GM19351 (cell line): ENCODE results near the gene TPM2.

Source experiments
- ATAC-seq: cut with Tn5 transposase; IDR thresholded peaks from one replicate; pipeline ENCODE4 v1.9.1; 2021; ENCODE audit warnings: mild to moderate bottlenecking, moderate library complexity; ENCODE audit not compliant: unreplicated experiment

TPM2 gene

DNA sequence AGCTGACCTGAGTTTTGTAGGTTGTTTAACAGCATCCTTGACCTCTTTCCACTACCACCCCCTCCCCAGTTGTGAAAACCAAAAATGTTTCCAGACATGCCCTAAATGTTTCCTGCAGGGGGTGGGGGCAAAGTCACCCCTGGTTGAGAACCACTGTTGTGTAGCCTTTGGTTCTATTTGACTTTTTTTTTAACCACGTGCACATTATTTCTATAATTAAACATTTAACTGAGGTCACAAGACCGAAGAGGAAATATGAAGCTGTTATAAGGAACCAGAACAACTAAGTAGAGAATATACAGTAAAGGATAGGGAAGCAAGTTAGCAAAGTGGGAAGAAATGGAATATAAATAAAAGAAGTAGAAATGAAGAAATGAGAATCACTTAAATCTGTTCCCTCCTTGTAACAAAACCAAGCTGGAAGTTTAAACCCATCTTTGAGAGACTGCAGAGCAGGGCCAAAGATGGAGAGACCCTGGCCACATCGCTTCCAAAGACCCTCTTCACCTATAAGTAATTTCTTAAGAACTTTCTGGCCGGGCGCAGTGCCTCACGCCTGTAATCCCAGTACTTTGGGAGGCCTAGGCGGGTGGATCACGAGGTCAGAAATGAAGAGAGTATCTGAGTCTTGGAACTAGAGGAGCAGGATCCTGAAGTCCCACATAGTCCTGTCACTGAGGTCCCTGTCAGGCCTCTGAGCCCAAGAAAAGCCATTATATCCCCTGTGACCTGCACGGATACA lies 53.4 kb downstream of the TPM2 start:
- no peak for ATAC-seq

DNA sequence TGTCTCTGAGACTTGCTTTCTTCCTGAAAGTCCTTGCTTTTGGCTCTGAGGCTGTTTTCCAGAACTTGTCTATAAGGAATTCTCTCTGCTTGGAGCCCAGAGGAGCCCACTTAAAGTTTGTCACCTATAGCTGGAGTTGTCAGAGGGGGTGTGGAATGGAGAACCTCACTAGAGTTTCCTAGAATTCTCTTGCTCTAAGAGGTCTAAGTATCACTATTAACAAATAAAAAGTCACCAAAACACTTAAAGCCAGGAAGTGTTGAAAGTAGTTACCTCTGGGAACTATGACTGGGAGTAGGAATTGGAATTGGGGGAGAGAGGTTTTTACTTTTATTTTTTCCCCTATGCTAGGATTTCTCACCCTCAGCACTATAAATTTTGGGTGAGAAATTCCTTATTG lies 54.0 kb downstream of the TPM2 start:
- no peak for ATAC-seq
